BLaER1 (cell line): ENCODE results near the gene MSH3.

Experiments
- H3K27ac ChIP-seq: shearing (Covaris generic); formaldehyde crosslinking; 2 replicates; pipeline ENCODE4 v1.8.1; 2022
- H3K27me3 ChIP-seq: shearing (Covaris generic); formaldehyde crosslinking; 2 replicates; pipeline ENCODE4 v1.8.1; 2022
- H3K36me3 ChIP-seq: shearing (Covaris generic); formaldehyde crosslinking; 2 replicates; pipeline ENCODE4 v1.8.1; 2022
- H3K4me1 ChIP-seq: shearing (Covaris generic); formaldehyde crosslinking; 2 replicates; pipeline ENCODE4 v1.8.1; 2022
- H3K4me2 ChIP-seq: shearing (Covaris generic); formaldehyde crosslinking; 2 replicates; pipeline ENCODE4 v1.8.1; 2022
- H3K4me3 ChIP-seq: shearing (Covaris generic); formaldehyde crosslinking; 2 replicates; pipeline ENCODE4 v1.8.1; 2022
- H3K9ac ChIP-seq: shearing (Covaris generic); formaldehyde crosslinking; 2 replicates; pipeline ENCODE4 v1.8.1; 2022
- H3K9me3 ChIP-seq: shearing (Covaris generic); formaldehyde crosslinking; 2 replicates; pipeline ENCODE4 v1.8.1; 2022
- H4K20me1 ChIP-seq: shearing (Covaris generic); formaldehyde crosslinking; 2 replicates; pipeline ENCODE4 v1.8.1; 2022
- Cebpa-rat ChIP-seq: shearing (Covaris generic); IDR thresholded peaks from 2 replicates; pipeline ENCODE4 v1.8.1; 2022

The MSH3 gene

DNA sequence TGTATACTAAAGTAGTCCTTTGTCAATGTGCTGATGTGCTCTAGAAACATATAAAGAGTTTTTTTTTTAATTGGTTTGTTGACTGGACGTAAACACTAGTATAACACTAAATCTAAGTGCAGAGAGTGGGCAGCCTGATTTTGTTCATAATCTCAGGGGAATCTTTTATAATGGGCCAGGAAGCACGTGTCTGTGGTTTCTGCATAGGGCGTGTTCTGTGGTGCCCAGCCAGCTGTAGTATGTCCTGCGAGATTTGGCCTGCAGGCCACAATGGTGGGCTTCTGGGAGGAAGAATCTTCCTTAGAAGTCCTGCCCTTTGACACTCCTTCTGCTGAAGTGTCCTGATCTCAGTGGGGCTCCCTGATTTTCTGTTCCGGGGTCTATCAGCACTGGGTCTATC is 49.3 kb downstream of the MSH3 start:
- no peak overlapping the region; the same call in 1 of the 2 replicates for H3K4me3 ChIP-seq
- peaks cover 37% of the 10 kb centered on the region for H3K4me1 ChIP-seq
- H3K36me3 ChIP-seq = peaks cover 43% of the 10 kb centered on the region
- no peaks in the 10 kb centered on the region for H3K9me3 ChIP-seq
- H4K20me1 ChIP-seq = no peaks in the 10 kb centered on the region
- H3K4me2 ChIP-seq = peak overlapping the region; percentile 80
- 0 out of 2 replicates have a peak overlapping the region, but pooled peaks have one; percentile 17 for H3K9ac ChIP-seq
- H3K27me3 ChIP-seq = no peaks in the 10 kb centered on the region
- peak overlapping the region; percentile 44; the same call in 1 of the 2 replicates for H3K27ac ChIP-seq
- TF ChIP-seq Cebpa-rat = no peak

DNA sequence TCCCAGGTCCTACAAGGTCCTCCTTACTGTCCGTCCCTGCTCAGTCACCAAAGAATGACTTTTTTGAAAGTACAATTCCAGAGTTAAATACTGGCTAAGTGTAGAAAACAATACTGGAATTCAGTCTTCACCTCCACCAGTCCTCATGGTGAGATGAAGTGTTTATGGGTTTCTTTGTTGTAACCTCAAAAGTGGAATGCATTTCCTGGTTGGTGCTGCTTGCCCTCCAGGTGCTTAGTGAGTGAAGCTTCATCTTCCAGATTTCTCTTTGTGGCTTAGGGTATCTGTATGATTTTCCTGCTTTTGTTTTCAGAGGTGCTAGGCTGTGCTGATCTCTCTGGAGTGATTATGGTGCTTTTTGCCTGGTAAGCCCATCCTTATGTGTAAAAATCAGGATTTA is 49.8 kb downstream of the MSH3 start:
- H3K4me3 ChIP-seq = no peak overlapping the region; the same call in 1 of the 2 replicates
- H3K36me3 ChIP-seq = peaks cover 42% of the 10 kb centered on the region
- TF ChIP-seq Cebpa-rat = no peak
- H3K4me2 ChIP-seq = peak overlapping the region; percentile 80
- H3K9ac ChIP-seq = 0 out of 2 replicates have a peak overlapping the region, but pooled peaks have one; percentile 17
- H3K27me3 ChIP-seq = no peaks in the 10 kb centered on the region
- peak overlapping the region; percentile 44; the same call in 1 of the 2 replicates for H3K27ac ChIP-seq
- H3K9me3 ChIP-seq = no peaks in the 10 kb centered on the region
- peaks cover 37% of the 10 kb centered on the region for H3K4me1 ChIP-seq
- no peaks in the 10 kb centered on the region for H4K20me1 ChIP-seq

GRCh38 chr5:80705216-80705769 is 50.8 kb downstream of the MSH3 start:
- no peak overlapping the region for H3K9ac ChIP-seq
- no peaks in the 10 kb centered on the region for H3K9me3 ChIP-seq
- H3K4me1 ChIP-seq = peaks cover 37% of the 10 kb centered on the region
- peaks cover 40% of the 10 kb centered on the region for H3K36me3 ChIP-seq
- H3K4me2 ChIP-seq = no peak overlapping the region
- H3K4me3 ChIP-seq = no peak overlapping the region
- no peak for TF ChIP-seq Cebpa-rat
- H3K27me3 ChIP-seq = no peaks in the 10 kb centered on the region
- no peaks in the 10 kb centered on the region for H4K20me1 ChIP-seq
- H3K27ac ChIP-seq = no peak overlapping the region

DNA sequence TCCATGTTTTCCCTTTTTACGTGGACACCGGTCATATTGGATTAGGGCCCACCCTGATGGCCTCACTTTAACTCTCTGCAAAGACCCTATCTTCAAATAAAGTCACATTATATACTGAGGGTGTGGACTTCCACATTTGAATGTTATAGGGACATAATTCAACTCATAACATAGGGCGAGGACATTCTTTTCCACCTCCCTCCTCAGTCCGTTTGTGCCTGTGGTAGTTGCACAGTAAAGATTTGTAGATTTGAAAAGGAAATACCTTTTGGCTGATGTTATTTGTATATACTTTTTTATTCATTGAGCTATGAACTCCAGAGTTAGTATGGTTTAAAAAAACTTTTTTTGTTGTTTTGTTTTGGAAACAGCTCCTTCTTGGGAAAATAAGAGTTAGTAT is 51.3 kb downstream of the MSH3 start:
- no peaks in the 10 kb centered on the region for H3K27me3 ChIP-seq
- H3K4me1 ChIP-seq = peaks cover 37% of the 10 kb centered on the region
- peaks cover 40% of the 10 kb centered on the region for H3K36me3 ChIP-seq
- TF ChIP-seq Cebpa-rat = no peak
- H3K4me2 ChIP-seq = no peak overlapping the region
- no peak overlapping the region for H3K9ac ChIP-seq
- no peaks in the 10 kb centered on the region for H4K20me1 ChIP-seq
- no peaks in the 10 kb centered on the region for H3K9me3 ChIP-seq
- H3K27ac ChIP-seq = no peak overlapping the region
- no peak overlapping the region for H3K4me3 ChIP-seq

- no peaks in the 10 kb centered on the region for H4K20me1 ChIP-seq
- TF ChIP-seq Cebpa-rat = no peak
- no peaks in the 10 kb centered on the region for H3K9me3 ChIP-seq
- H3K4me1 ChIP-seq = peaks cover 29% of the 10 kb centered on the region
- H3K27me3 ChIP-seq = no peaks in the 10 kb centered on the region
- H3K9ac ChIP-seq = no peak overlapping the region
- H3K27ac ChIP-seq = no peak overlapping the region
- H3K36me3 ChIP-seq = peaks cover 43% of the 10 kb centered on the region
- H3K4me2 ChIP-seq = no peak overlapping the region
- no peak overlapping the region for H3K4me3 ChIP-seq
Observed at GRCh38 chr5:80706835-80707447, 52.5 kb downstream of the MSH3 start.

- Histone ChIP-seq H3K9me3 (no peaks in the 10 kb centered on the region), H3K4me2 (no peak overlapping the region), H3K9ac (no peak overlapping the region), H4K20me1 (no peaks in the 10 kb centered on the region), H3K4me3 (no peak overlapping the region), H3K36me3 (peaks cover 38% of the 10 kb centered on the region), H3K27me3 (no peaks in the 10 kb centered on the region), H3K4me1 (peaks cover 22% of the 10 kb centered on the region), H3K27ac (no peak overlapping the region)
- TF ChIP-seq Cebpa-rat = no peak
Observed at GRCh38 chr5:80707645-80708044, 53.2 kb downstream of the MSH3 start.

GRCh38 chr5:80711216-80711615 is 56.8 kb downstream of the MSH3 start:
- H3K4me3 ChIP-seq = no peak overlapping the region
- H3K4me2 ChIP-seq = no peak overlapping the region
- H4K20me1 ChIP-seq = no peaks in the 10 kb centered on the region
- no peak overlapping the region for H3K9ac ChIP-seq
- H3K36me3 ChIP-seq = peaks cover 53% of the 10 kb centered on the region
- H3K27ac ChIP-seq = no peak overlapping the region
- no peak for TF ChIP-seq Cebpa-rat
- peaks cover 4% of the 10 kb centered on the region for H3K9me3 ChIP-seq
- H3K27me3 ChIP-seq = no peaks in the 10 kb centered on the region
- H3K4me1 ChIP-seq = no peaks in the 10 kb centered on the region

- H3K27me3 ChIP-seq = no peaks in the 10 kb centered on the region
- no peaks in the 10 kb centered on the region for H3K4me1 ChIP-seq
- H4K20me1 ChIP-seq = no peaks in the 10 kb centered on the region
- no peak overlapping the region for H3K4me3 ChIP-seq
- H3K4me2 ChIP-seq = no peak overlapping the region
- no peak overlapping the region for H3K9ac ChIP-seq
- H3K36me3 ChIP-seq = peaks cover 58% of the 10 kb centered on the region
- peaks cover 4% of the 10 kb centered on the region for H3K9me3 ChIP-seq
- no peak overlapping the region for H3K27ac ChIP-seq
- no peak for TF ChIP-seq Cebpa-rat
Observed at GRCh38 chr5:80711938-80712337, 57.5 kb downstream of the MSH3 start.

GRCh38 chr5:80712919-80713318 is 58.5 kb downstream of the MSH3 start:
- Histone ChIP-seq H3K4me2 (no peak overlapping the region), H3K4me1 (no peaks in the 10 kb centered on the region), H4K20me1 (no peaks in the 10 kb centered on the region), H3K9me3 (peaks cover 4% of the 10 kb centered on the region), H3K27ac (no peak overlapping the region), H3K4me3 (no peak overlapping the region), H3K9ac (no peak overlapping the region), H3K27me3 (no peaks in the 10 kb centered on the region), H3K36me3 (peaks cover 57% of the 10 kb centered on the region)
- no peak for TF ChIP-seq Cebpa-rat

GRCh38 chr5:80713631-80714030 is 59.2 kb downstream of the MSH3 start:
- H3K4me1 ChIP-seq = no peaks in the 10 kb centered on the region
- peaks cover 4% of the 10 kb centered on the region for H3K9me3 ChIP-seq
- H3K27me3 ChIP-seq = no peaks in the 10 kb centered on the region
- TF ChIP-seq Cebpa-rat = no peak
- no peaks in the 10 kb centered on the region for H4K20me1 ChIP-seq
- H3K9ac ChIP-seq = no peak overlapping the region
- H3K4me2 ChIP-seq = no peak overlapping the region
- H3K36me3 ChIP-seq = peaks cover 55% of the 10 kb centered on the region
- H3K4me3 ChIP-seq = no peak overlapping the region
- no peak overlapping the region for H3K27ac ChIP-seq
